ENCODE measurements around the gene KSR2. TPM values are rescaled to one million over a fixed set of nuclear protein-coding genes. Genes with fewer than 3 reads are reported as not detected.

Gene KSR2
- total RNA-seq, 1 experiment from 2014 or later, result 1.3 TPM

GRCh38 chr12:117467588-117467987 lies 501.2 kb downstream of the KSR2 start:
- H3K9ac ChIP-seq (ENCODE audit: extremely low read depth, insufficient read length, low read length), result no peak overlapping the region
- no peak overlapping the region for H3K18ac ChIP-seq (ENCODE audit: insufficient read length, low read depth, low read length)
- no peak overlapping the region for H3T11ph ChIP-seq (ENCODE audit: low read length)
- no peak for DNase-seq
- no peak overlapping the region for H4K91ac ChIP-seq (ENCODE audit: insufficient read length, low read depth, low read length)
- Mint-ChIP-seq H3K27me3 (ENCODE audit: low read depth) (no peaks in the 10 kb centered on the region; the same call in 1 of the 2 replicates), H3K4me1 (no peaks in the 10 kb centered on the region), H3K4me3 (no peak overlapping the region), H3K36me3 (ENCODE audit: insufficient read depth in 1 of 3, low read depth in 3 of 3) (peaks cover 4 to 5% (median 4%) of the 10 kb centered on the region in 3 experiments; a peak in 6 of 7 replicates), H3K9me3 (peaks cover 4% of the 10 kb centered on the region in 2 experiments), H3K27ac (no peak overlapping the region)
- no peak overlapping the region for H3K27ac ChIP-seq (ENCODE audit: insufficient read length, low read depth, low read length)
- H2BK12ac ChIP-seq (ENCODE audit: insufficient read length, low read depth, low read length), result no peak overlapping the region
- H4K20me1 ChIP-seq (ENCODE audit: control insufficient read depth, insufficient read depth, insufficient read length), result peaks cover 2% of the 10 kb centered on the region
- no peak overlapping the region for H2BK20ac ChIP-seq (ENCODE audit: low read depth, low read length, poor library complexity, severe bottlenecking)
- no peaks in the 10 kb centered on the region for H3K23me2 ChIP-seq (ENCODE audit: insufficient read length, low read depth, low read length, poor library complexity, severe bottlenecking)
- H3K27me3 ChIP-seq (ENCODE audit: insufficient read depth, low read length), result no peaks in the 10 kb centered on the region
- H3K9me3 ChIP-seq (ENCODE audit: control insufficient read depth, low read depth, low read length), result no peaks in the 10 kb centered on the region
- TF ChIP-seq CTCF (conservative IDR thresholded peaks at IDR 0.05), result no peak
- no peak overlapping the region for H3K23ac ChIP-seq (ENCODE audit: insufficient read length, low read depth, low read length)
- H3K4me2 ChIP-seq (ENCODE audit: insufficient read depth, insufficient read length, low read length), result no peak overlapping the region
- H2BK5ac ChIP-seq (ENCODE audit: insufficient read length, low read length), result no peak overlapping the region
- no peak overlapping the region for H4K5ac ChIP-seq (ENCODE audit: insufficient read length, low read depth, low read length)
- H3K56ac ChIP-seq (ENCODE audit: insufficient read length, low read depth, low read length), result no peak overlapping the region
- H2AK5ac ChIP-seq (ENCODE audit: insufficient read length, low read length), result no peak overlapping the region
- no peak overlapping the region for H3K14ac ChIP-seq (ENCODE audit: insufficient read depth, low read length)
- no peak overlapping the region for H2AFZ ChIP-seq (ENCODE audit: low read length)
- no peak overlapping the region for H4K8ac ChIP-seq (replicated peaks; ENCODE audit: insufficient read length, low read depth, low read length)
- H3K4me1 ChIP-seq (ENCODE audit: insufficient read depth, low read length), result no peaks in the 10 kb centered on the region
- H3K79me1 ChIP-seq (ENCODE audit: insufficient read depth, low read depth, low read length, poor library complexity, severe bottlenecking), result no peaks in the 10 kb centered on the region
- no peak overlapping the region for H3K4ac ChIP-seq (ENCODE audit: low read depth, low read length)
- H2BK120ac ChIP-seq (ENCODE audit: low read depth, low read length, poor library complexity, severe bottlenecking), result no peak overlapping the region
- H3K79me2 ChIP-seq (ENCODE audit: insufficient read depth, low read length), result no peaks in the 10 kb centered on the region
- no peak overlapping the region for H2BK15ac ChIP-seq (ENCODE audit: low read depth, low read length)

Measured in H9 (cell line).